Prostate gland (tissue), 2 donors: ENCODE measurements around the gene MCAM.

ENCODE experiments used
- CTCF ChIP-seq, 4 experiments: fragments of 200-600 bp in 2 of 4; fragments of 450-650 bp in 2 of 4; sonication (generic) in 2 of 4; IDR thresholded peaks; 1 replicate in 3 of 4; 2 replicates in 1 of 4; pipeline ENCODE4 v1.5.1; 2016 to 2019; ENCODE audit warnings: antibody characterized with exemption in 4 of 4, mild to moderate bottlenecking in 2 of 4, moderate library complexity in 2 of 4
- POLR2AphosphoS5 ChIP-seq: sonication (generic); formaldehyde crosslinking; IDR thresholded peaks from one replicate; pipeline ENCODE4 v1.6.1; 2017; ENCODE audit warnings: antibody characterized with exemption

GRCh38 chr11:119295178-119295577, 21.8 kb downstream of the MCAM start:
- TF ChIP-seq CTCF (IDR thresholded peaks at IDR 0.05) (no peak), POLR2AphosphoS5 (no peak)
